Testis (tissue), 3 donors: Measurements from ENCODE around the gene CYTIP. TPM values are rescaled to one million over a fixed set of nuclear protein-coding genes. Genes with fewer than 3 reads are reported as not detected.

Experiments
- DNase-seq: peaks from one replicate; pipeline ENCODE4 v3.0.0-alpha.2; 2019
- H3K27ac ChIP-seq, 2 donors: fragments of 200-600 bp; sonication (generic); one replicate each; pipeline ENCODE4 v1.5.1; 2019
- H3K27me3 ChIP-seq: fragments of 200-600 bp; sonication (generic); one replicate; pipeline ENCODE4 v1.5.1; 2019
- H3K36me3 ChIP-seq: fragments of 200-600 bp; sonication (generic); one replicate; pipeline ENCODE4 v1.5.1; 2017; ENCODE audit warnings: low read depth; ENCODE audit errors: missing control alignments
- H3K4me1 ChIP-seq: fragments of 200-600 bp; sonication (generic); one replicate; pipeline ENCODE4 v1.5.1; 2019
- H3K4me3 ChIP-seq, 2 donors: fragments of 200-600 bp; sonication (generic); one replicate each; pipeline ENCODE4 v1.5.1; 2017 to 2019
- H3K9me3 ChIP-seq: fragments of 200-600 bp; sonication (generic); one replicate; pipeline ENCODE4 v1.5.1; 2017
- POLR2A ChIP-seq: fragments of 450-650 bp; IDR thresholded peaks from one replicate; pipeline ENCODE4 v1.6.1; 2017; ENCODE audit warnings: antibody characterized with exemption, mild to moderate bottlenecking, moderate library complexity
- WGBS, 2 donors: methylation state at CpG; one replicate each; pipeline ENCODE4 v1.1.5; 2018; 5-methylcytosine and 5-hydroxymethylcytosine counted together
- intact Hi-C: fragments of 100-400 bp; cut with DNase I; formaldehyde crosslinking; loops from one replicate; pipeline ENCODE4 v1.15.1; 2023; ENCODE audit warnings: low total_unique reads
- polyA plus RNA-seq: library from polyadenylated mRNA; stranded (reverse); fragments of 350-450 nt; fragmentation: Illumina TruSeq; extraction: RNeasy Lipid Tissue Mini Kit (QIAGEN cat#74804); gene quantifications from one replicate; pipeline ENCODE4 v1.2.3, GENCODE V29; 2014; ENCODE audit warnings: low read depth, low replicate concordance; ENCODE audit not compliant: insufficient read depth
- total RNA-seq, 2 donors: library from RNA; depleted of rRNA; stranded (reverse); fragments of >200 nt; gene quantifications; one replicate each; pipeline ENCODE4 v1.2.3, GENCODE V29; 2016
- TF ChIP-seq, protein P1 (sequence below), 3 experiments: fragments of 450-650 bp in 2 of 3; fragments of 200-600 bp in 1 of 3; sonication (generic) in 1 of 3; IDR thresholded peaks; one replicate each; pipeline ENCODE4 v1.5.1; 2016 to 2019; ENCODE audit warnings: antibody characterized with exemption in 3 of 3, mild to moderate bottlenecking in 2 of 3, moderate library complexity in 1 of 3

Gene CYTIP
- total and polyA plus RNA-seq, 3 donors from 2014 or later = 3.9 to 9.1 (median 8.5) TPM

DNA sequence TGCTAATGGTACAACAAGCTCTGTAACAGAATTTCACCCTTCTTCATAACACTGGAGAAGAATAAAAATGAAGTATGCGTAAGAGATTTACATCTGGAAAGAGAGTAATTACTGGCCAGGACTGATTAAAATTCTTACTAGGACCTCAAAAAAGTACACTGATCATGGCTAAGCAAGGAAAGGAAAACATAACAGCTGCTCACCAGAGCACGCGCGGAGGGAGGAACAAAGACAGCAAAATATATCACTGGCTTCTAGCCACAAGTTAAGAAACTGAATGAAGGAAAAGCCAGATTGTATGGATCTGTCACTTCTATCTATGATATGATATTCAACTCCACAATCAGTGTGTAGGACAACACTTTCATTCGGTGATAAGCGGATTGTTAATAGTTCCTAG is 15.6 kb upstream of the CYTIP start:
- TF ChIP-seq, protein P1, sequence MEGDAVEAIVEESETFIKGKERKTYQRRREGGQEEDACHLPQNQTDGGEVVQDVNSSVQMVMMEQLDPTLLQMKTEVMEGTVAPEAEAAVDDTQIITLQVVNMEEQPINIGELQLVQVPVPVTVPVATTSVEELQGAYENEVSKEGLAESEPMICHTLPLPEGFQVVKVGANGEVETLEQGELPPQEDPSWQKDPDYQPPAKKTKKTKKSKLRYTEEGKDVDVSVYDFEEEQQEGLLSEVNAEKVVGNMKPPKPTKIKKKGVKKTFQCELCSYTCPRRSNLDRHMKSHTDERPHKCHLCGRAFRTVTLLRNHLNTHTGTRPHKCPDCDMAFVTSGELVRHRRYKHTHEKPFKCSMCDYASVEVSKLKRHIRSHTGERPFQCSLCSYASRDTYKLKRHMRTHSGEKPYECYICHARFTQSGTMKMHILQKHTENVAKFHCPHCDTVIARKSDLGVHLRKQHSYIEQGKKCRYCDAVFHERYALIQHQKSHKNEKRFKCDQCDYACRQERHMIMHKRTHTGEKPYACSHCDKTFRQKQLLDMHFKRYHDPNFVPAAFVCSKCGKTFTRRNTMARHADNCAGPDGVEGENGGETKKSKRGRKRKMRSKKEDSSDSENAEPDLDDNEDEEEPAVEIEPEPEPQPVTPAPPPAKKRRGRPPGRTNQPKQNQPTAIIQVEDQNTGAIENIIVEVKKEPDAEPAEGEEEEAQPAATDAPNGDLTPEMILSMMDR (IDR thresholded peaks at IDR 0.05) = no peak
- TF ChIP-seq POLR2A = no peak
- Histone ChIP-seq H3K27me3 (no peaks in the 10 kb centered on the region), H3K9me3 (no peaks in the 10 kb centered on the region), H3K27ac (no peak overlapping the region), H3K36me3 (no peaks in the 10 kb centered on the region), H3K4me1 (no peaks in the 10 kb centered on the region), H3K4me3 (no peak overlapping the region)
- DNase-seq = no peak
- intact Hi-C loops = no loop called here
- WGBS, 2 donors = 43 to 51% methylated on average over 6 of the region's 6 CpGs

DNA sequence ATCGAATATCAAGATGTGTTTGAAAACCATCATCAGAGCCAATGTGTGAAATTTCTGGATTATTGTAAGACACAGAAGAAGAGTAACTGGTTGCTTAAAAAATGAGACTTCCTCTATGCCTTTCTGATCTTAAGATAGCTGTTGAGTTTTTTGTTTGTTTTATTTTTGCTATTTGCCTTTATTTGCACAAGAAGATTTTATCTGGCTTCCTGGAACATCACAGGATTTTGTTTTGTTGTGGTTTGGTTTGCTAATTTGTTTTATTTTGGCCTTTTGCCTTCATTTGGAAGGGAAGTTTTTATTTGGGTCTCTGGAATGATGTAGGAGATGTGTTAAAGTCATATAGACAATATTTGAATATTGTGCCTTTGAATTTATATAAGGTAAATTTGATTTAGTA is 3.9 kb upstream of the CYTIP start:
- WGBS, 2 donors = 45 to 68% methylated on average over 1 of the region's 1 CpG
- TF ChIP-seq, protein P1 (IDR thresholded peaks at IDR 0.05) = no peak
- TF ChIP-seq POLR2A = no peak
- Histone ChIP-seq H3K9me3 (no peaks in the 10 kb centered on the region), H3K4me1 (peaks cover 6% of the 10 kb centered on the region), H3K36me3 (no peaks in the 10 kb centered on the region), H3K27me3 (no peaks in the 10 kb centered on the region), H3K27ac (no peak overlapping the region), H3K4me3 (no peak overlapping the region)
- DNase-seq = no peak
- intact Hi-C loops = no loop called here

GRCh38 chr2:157447031-157447430 is 3.1 kb upstream of the CYTIP start:
- no peak for TF ChIP-seq POLR2A
- TF ChIP-seq, protein P1 (IDR thresholded peaks at IDR 0.05) = no peak
- no peak for DNase-seq

DNA sequence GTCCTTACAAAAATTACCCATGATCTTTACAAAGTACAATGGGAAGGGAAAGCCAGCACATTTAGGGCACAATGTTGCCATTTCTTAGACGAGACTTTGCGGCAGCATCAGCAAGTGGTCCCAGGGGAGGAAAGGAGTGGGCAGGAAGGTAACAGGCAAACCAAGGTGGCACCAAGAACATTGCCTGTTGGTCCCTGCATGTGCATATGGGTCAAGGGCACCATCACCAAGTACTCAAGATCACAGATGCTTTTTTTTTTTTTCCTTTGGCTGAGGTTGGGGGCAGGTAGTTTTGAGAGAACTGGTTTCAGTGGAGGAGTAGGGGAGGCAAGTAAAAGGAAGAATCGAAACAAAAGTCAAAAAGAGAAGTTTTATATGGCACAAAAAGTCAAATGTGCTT is 752 bp upstream of the CYTIP start:
- peak overlapping the region in 1 of 2 donors; percentile 1 for H3K27ac ChIP-seq
- H3K27me3 ChIP-seq = no peaks in the 10 kb centered on the region
- TF ChIP-seq, protein P1 (IDR thresholded peaks at IDR 0.05) = no peak
- no peak for TF ChIP-seq POLR2A
- H3K4me3 ChIP-seq = no peak overlapping the region
- H3K36me3 ChIP-seq = no peaks in the 10 kb centered on the region
- H3K4me1 ChIP-seq = peaks cover 12% of the 10 kb centered on the region
- 54 to 60% methylated on average over 3 of the region's 3 CpGs for WGBS, 2 donors
- DNase-seq = peak; percentile 33
- H3K9me3 ChIP-seq = no peaks in the 10 kb centered on the region
- intact Hi-C loops = no loop called here

More at GRCh38 chr2:157447031-157447430, 3.1 kb upstream of the CYTIP start:
- no peaks in the 10 kb centered on the region for H3K9me3 ChIP-seq
- intact Hi-C loops = no loop called here
- H3K27me3 ChIP-seq = no peaks in the 10 kb centered on the region
- no peak overlapping the region for H3K27ac ChIP-seq
- no peak overlapping the region for H3K4me3 ChIP-seq
- 64 to 94% methylated on average over 1 of the region's 1 CpG for WGBS, 2 donors
- no peaks in the 10 kb centered on the region for H3K36me3 ChIP-seq
- peaks cover 6% of the 10 kb centered on the region for H3K4me1 ChIP-seq

- no peak overlapping the region for H3K4me3 ChIP-seq
- no peak overlapping the region for H3K27ac ChIP-seq
- H3K4me1 ChIP-seq = peaks cover 12% of the 10 kb centered on the region
- no peak for DNase-seq
- no peaks in the 10 kb centered on the region for H3K36me3 ChIP-seq
- intact Hi-C loops = no loop called here
- no peaks in the 10 kb centered on the region for H3K27me3 ChIP-seq
- TF ChIP-seq, protein P1 (IDR thresholded peaks at IDR 0.05) = no peak
- TF ChIP-seq POLR2A = no peak
- no peaks in the 10 kb centered on the region for H3K9me3 ChIP-seq
These were observed 799 bp downstream of the CYTIP start for GRCh38 chr2:157443090-157443489.
